Stimulated activated CD8-positive, alpha-beta memory T cell treated with anti-CD3 and anti-CD28 coated beads, Interleukin-7, amount 100 ng/mL, for 48 hours (primary cell): Measurements from ENCODE around the gene RABEP2.
A peak's percentile ranks its signal among the peaks of the same experiment; 100 is the strongest.
"Not testable (repeated sequence)": the region's sequence is repeated elsewhere in the genome, so short reads cannot be mapped to it uniquely, and the experiment has no call there.

Experiments
- DNase-seq, 2 donors: peaks; one replicate each; pipeline ENCODE4 v3.0.0-alpha.2; 2020; ENCODE audit warnings: low read depth in 1 of 2; ENCODE audit errors: extremely low read depth in 1 of 2

RABEP2 gene

GRCh38 chr16:28924762-28925385 is at the start of gene RABEP2:
RABEP2 (minus strand) TSS chr16:28925238; CDS start chr16:28925163, 75 bp downstream.
- DNase-seq, result peak; percentile 91 to 96

GRCh38 chr16:28974437-28975157 is 49.6 kb upstream of the RABEP2 start, which contains the start of gene SPNS1:
SPNS1 (plus strand) TSS chr16:28974778; CDS start chr16:28975152, 374 bp downstream.
- peak; percentile 92 to 95 for DNase-seq

- no peak for DNase-seq
Observed at GRCh38 chr16:28974007-28974436, 49.0 kb upstream of the RABEP2 start.

GRCh38 chr16:28969696-28970095 is 44.7 kb upstream of the RABEP2 start:
- not testable (repeated sequence) for DNase-seq

GRCh38 chr16:28967156-28967555 is 42.1 kb upstream of the RABEP2 start:
- no peak for DNase-seq

- DNase-seq, result no peak
Observed at GRCh38 chr16:28964496-28964895, 39.5 kb upstream of the RABEP2 start.

- no peak for DNase-seq
Observed at GRCh38 chr16:28964072-28964471, 39.0 kb upstream of the RABEP2 start.

GRCh38 chr16:28958836-28959235 is 33.8 kb upstream of the RABEP2 start:
- DNase-seq, result no peak

GRCh38 chr16:28958216-28958615 is 33.2 kb upstream of the RABEP2 start:
- no peak for DNase-seq

- DNase-seq, result no peak
Observed at GRCh38 chr16:28951410-28951943, 26.4 kb upstream of the RABEP2 start.

GRCh38 chr16:28950648-28951409 is 25.8 kb upstream of the RABEP2 start, which contains the start of gene NFATC2IP:
NFATC2IP (plus strand) TSS chr16:28950937; CDS start chr16:28951012, 75 bp downstream.
- peak; percentile 97 to 99 for DNase-seq

GRCh38 chr16:28946681-28947080 is 21.6 kb upstream of the RABEP2 start:
- DNase-seq, result no peak

- no peak for DNase-seq
Observed at GRCh38 chr16:28943281-28943680, 18.2 kb upstream of the RABEP2 start.

GRCh38 chr16:28939825-28940224 is 14.8 kb upstream of the RABEP2 start:
- not testable (repeated sequence) for DNase-seq

GRCh38 chr16:28938721-28939120 is 13.7 kb upstream of the RABEP2 start:
- DNase-seq, result no peak

- DNase-seq, result no peak
Observed at GRCh38 chr16:28937222-28937876, 12.3 kb upstream of the RABEP2 start.

GRCh38 chr16:28936784-28937155 is 11.7 kb upstream of the RABEP2 start:
- DNase-seq, result no peak

GRCh38 chr16:28935924-28936783 is 11.1 kb upstream of the RABEP2 start:
- peak; percentile 64 to 71 for DNase-seq

GRCh38 chr16:28935346-28935745 is 10.3 kb upstream of the RABEP2 start:
- DNase-seq, result no peak

- DNase-seq, result no peak
Observed at GRCh38 chr16:28933171-28933570, 8.1 kb upstream of the RABEP2 start.
